HCT116 (cell line): ENCODE measurements around the gene MAST4.

Experiments
- ATF3 ChIP-seq: IDR thresholded peaks from 2 replicates; pipeline ENCODE4 v1.6.1; 2012
- EZH2 ChIP-seq: fragments of 200-600 bp; sonication (generic); IDR thresholded peaks from 2 replicates; pipeline ENCODE4 v1.6.1; 2017; ENCODE audit warnings: antibody characterized with exemption, mixed run types
- EZH2phosphoT487 ChIP-seq: fragments of 200-600 bp; IDR thresholded peaks from 2 replicates; pipeline ENCODE4 v1.6.1; 2018; ENCODE audit warnings: antibody characterized with exemption, borderline replicate concordance
- JUND ChIP-seq: IDR thresholded peaks from 2 replicates; pipeline ENCODE4 v1.6.1; 2012
- POLR2A ChIP-seq: IDR thresholded peaks from 2 replicates; pipeline ENCODE4 v1.7.0; 2011; ENCODE audit warnings: borderline replicate concordance; ENCODE audit not compliant: insufficient read depth, insufficient read length; ENCODE audit errors: extremely low read depth
- POLR2AphosphoS5 ChIP-seq: IDR thresholded peaks from 2 replicates; pipeline ENCODE4 v1.6.1; 2011; ENCODE audit warnings: mild to moderate bottlenecking, low read depth, low read length, moderate library complexity
- REST ChIP-seq: IDR thresholded peaks from 2 replicates; pipeline ENCODE4 v1.6.1; 2012; ENCODE audit warnings: low read depth
- SIN3A ChIP-seq: IDR thresholded peaks from 2 replicates; pipeline ENCODE4 v1.6.1; 2012; ENCODE audit warnings: low read depth
- SRF ChIP-seq: IDR thresholded peaks from 2 replicates; pipeline ENCODE4 v1.6.1; 2012; ENCODE audit warnings: low read depth
- YY1 ChIP-seq: IDR thresholded peaks from 2 replicates; pipeline ENCODE4 v1.6.1; 2011; ENCODE audit warnings: low read length, low read depth, moderate library complexity, mild to moderate bottlenecking; ENCODE audit not compliant: insufficient replicate concordance; ENCODE audit errors: extremely low read depth
- ZFX ChIP-seq: fragments of 450-650 bp; IDR thresholded peaks from 2 replicates; pipeline ENCODE4 v1.6.1; 2017
- TF ChIP-seq, protein P1 (sequence below), 3 experiments: fragments of 200-600 bp in 1 of 3; sonication (generic) in 1 of 3; IDR thresholded peaks in 2 of 3; conservative IDR thresholded peaks in 1 of 3; 2 replicates each; pipeline ENCODE4 v1.5.1; 2012 to 2017; ENCODE audit warnings: low read depth in 2 of 3, low read length in 2 of 3, antibody characterized with exemption in 1 of 3, borderline replicate concordance in 1 of 3, control low read depth in 1 of 3, mild to moderate bottlenecking in 1 of 3, mixed read lengths in 1 of 3, mixed run types in 1 of 3, moderate library complexity in 1 of 3; ENCODE audit not compliant: insufficient read depth in 1 of 3
- TF ChIP-seq, protein P2 (sequence below): IDR thresholded peaks from 2 replicates; pipeline ENCODE4 v1.6.1; 2011; ENCODE audit warnings: mild to moderate bottlenecking, low read length, moderate library complexity; ENCODE audit not compliant: insufficient replicate concordance; ENCODE audit errors: extremely low read depth

DNA sequence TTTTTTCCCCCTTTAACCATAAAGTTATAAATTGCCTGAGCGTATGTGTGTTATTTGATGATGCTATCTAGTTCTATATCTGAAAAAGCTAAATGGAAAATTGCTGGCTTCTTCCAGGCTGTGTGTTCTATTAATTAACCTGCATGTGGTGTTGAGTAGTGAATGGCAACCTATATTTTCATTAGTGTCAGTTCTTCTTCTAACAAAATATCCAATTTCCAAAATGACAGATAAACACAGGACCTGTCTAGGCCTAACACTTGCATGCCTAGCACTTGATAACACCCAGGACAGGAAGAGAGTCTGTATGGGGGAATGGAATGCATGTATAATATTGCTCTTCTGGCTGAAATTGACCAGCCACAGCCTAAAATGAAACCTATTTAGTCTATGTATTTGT, 508.7 kb downstream of the MAST4 start:
- TF ChIP-seq, protein P1, sequence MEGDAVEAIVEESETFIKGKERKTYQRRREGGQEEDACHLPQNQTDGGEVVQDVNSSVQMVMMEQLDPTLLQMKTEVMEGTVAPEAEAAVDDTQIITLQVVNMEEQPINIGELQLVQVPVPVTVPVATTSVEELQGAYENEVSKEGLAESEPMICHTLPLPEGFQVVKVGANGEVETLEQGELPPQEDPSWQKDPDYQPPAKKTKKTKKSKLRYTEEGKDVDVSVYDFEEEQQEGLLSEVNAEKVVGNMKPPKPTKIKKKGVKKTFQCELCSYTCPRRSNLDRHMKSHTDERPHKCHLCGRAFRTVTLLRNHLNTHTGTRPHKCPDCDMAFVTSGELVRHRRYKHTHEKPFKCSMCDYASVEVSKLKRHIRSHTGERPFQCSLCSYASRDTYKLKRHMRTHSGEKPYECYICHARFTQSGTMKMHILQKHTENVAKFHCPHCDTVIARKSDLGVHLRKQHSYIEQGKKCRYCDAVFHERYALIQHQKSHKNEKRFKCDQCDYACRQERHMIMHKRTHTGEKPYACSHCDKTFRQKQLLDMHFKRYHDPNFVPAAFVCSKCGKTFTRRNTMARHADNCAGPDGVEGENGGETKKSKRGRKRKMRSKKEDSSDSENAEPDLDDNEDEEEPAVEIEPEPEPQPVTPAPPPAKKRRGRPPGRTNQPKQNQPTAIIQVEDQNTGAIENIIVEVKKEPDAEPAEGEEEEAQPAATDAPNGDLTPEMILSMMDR (IDR thresholded peaks at IDR 0.05 in 2 of 3, conservative IDR thresholded peaks at IDR 0.05 in 1 of 3; ENCODE audit: borderline replicate concordance in 1 of 3, insufficient read depth in 1 of 3, low read depth in 2 of 3, low read length in 2 of 3): no peak
- TF ChIP-seq POLR2A (no peak), YY1 (no peak), EZH2phosphoT487 (no peak), POLR2AphosphoS5 (no peak), EZH2 (no peak), JUND (no peak), ZFX (no peak), REST (no peak), SIN3A (no peak), ATF3 (no peak), SRF (no peak)
- TF ChIP-seq, protein P2, sequence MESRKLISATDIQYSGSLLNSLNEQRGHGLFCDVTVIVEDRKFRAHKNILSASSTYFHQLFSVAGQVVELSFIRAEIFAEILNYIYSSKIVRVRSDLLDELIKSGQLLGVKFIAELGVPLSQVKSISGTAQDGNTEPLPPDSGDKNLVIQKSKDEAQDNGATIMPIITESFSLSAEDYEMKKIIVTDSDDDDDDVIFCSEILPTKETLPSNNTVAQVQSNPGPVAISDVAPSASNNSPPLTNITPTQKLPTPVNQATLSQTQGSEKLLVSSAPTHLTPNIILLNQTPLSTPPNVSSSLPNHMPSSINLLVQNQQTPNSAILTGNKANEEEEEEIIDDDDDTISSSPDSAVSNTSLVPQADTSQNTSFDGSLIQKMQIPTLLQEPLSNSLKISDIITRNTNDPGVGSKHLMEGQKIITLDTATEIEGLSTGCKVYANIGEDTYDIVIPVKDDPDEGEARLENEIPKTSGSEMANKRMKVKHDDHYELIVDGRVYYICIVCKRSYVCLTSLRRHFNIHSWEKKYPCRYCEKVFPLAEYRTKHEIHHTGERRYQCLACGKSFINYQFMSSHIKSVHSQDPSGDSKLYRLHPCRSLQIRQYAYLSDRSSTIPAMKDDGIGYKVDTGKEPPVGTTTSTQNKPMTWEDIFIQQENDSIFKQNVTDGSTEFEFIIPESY: no peak
